ENCODE measurements around the gene PLAGL1.

The PLAGL1 gene

DNA sequence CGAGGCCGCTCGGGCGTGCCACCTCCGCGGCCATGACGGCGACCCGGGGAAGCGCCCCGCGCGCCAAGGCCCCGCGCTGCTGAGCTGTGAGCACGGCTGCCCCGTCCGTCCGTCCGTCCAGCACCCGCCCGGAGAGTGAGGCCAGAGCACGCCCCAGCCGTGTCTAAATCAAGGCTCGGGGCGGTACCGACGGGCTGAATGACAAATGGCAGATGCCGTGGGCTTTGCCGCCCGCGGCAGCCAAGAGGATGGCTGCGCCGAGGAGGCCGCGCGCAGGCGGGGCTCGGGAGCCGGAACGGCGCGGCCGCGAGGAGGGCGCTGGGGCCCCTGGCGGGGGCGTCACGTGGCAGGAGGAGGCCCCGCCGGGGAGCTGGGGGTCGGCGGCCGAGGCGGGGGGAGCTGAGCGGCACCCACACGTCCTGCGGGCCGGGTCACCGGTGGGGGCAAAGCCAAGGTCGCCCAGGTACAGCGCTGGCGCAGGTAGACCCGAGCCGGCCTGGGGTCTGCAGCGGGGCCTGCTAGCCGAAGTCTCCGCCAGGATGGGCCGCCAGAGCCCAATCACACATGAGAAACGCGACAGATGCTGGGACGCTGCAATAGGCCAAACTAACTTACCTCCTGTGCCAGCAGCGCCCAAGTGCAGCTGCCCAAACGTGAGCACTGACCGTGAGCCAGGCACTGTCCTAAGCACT, at the start of gene PLAGL1:
Gene PLAGL1, minus strand, starts transcription at position 140 of the 692 bp plus-strand sequence. CDS start 60,123 bp downstream, outside the sequence.
- H3K27me3 ChIP-seq, result peaks cover 22% of the 10 kb centered on the region
- peak within 1 kb of the TSS; percentile 32 to 36 for H3K4me3 ChIP-seq (ENCODE audit: low read depth in 1 of 2, low read length in 1 of 2)
- peaks cover 9 to 17% of the 10 kb centered on the region in 2 experiments for H3K4me1 ChIP-seq (ENCODE audit: control insufficient read depth in 1 of 2, insufficient read depth in 1 of 2, low read depth in 1 of 2, low read length in 1 of 2)
- no peaks in the 10 kb centered on the region for H3K36me3 ChIP-seq
- H3K9me3 ChIP-seq, result no peaks in the 10 kb centered on the region
- no peak within 1 kb of the TSS for H3K27ac ChIP-seq
- no peak for TF ChIP-seq CTCF (IDR thresholded peaks at IDR 0.05)

- Histone ChIP-seq H3K36me3 (no peaks in the 10 kb centered on the region), H3K4me3 (ENCODE audit: low read depth in 1 of 2, low read length in 1 of 2) (no peak overlapping the region), H3K27me3 (no peaks in the 10 kb centered on the region), H3K27ac (peak overlapping the region; percentile 56), H3K9me3 (no peaks in the 10 kb centered on the region), H3K4me1 (ENCODE audit: control insufficient read depth in 1 of 2, insufficient read depth in 1 of 2, low read depth in 1 of 2, low read length in 1 of 2) (peaks cover 12 to 22% of the 10 kb centered on the region in 2 experiments)
- no peak for TF ChIP-seq CTCF (IDR thresholded peaks at IDR 0.05)
Observed at GRCh38 chr6:144055121-144055931, 47.3 kb upstream of the PLAGL1 start.

DNA sequence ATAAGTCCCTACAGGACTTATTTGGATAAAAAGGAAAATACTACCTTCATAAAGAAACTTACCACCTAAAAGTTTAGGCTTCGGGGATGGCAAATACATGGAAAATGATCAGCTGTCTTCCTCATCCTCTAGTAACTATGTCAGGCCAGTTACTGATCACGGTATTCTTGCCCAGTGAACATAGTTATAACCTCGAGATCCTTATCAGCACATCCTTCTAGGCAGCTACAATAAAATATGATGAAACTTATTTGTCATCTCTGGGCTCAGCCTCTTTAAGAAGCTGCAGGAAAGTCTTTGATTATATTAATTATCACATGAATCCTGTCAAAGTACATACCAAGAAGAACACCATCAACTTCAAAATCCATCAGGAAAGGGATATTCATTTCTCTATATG, 45.5 kb upstream of the PLAGL1 start:
- Histone ChIP-seq H3K27ac (no peak overlapping the region), H3K4me3 (ENCODE audit: low read depth in 1 of 2, low read length in 1 of 2) (no peak overlapping the region), H3K27me3 (no peaks in the 10 kb centered on the region), H3K36me3 (no peaks in the 10 kb centered on the region), H3K9me3 (no peaks in the 10 kb centered on the region), H3K4me1 (ENCODE audit: control insufficient read depth in 1 of 2, insufficient read depth in 1 of 2, low read depth in 1 of 2, low read length in 1 of 2) (peaks cover 12 to 22% of the 10 kb centered on the region in 2 experiments)
- TF ChIP-seq CTCF (IDR thresholded peaks at IDR 0.05), result no peak

DNA sequence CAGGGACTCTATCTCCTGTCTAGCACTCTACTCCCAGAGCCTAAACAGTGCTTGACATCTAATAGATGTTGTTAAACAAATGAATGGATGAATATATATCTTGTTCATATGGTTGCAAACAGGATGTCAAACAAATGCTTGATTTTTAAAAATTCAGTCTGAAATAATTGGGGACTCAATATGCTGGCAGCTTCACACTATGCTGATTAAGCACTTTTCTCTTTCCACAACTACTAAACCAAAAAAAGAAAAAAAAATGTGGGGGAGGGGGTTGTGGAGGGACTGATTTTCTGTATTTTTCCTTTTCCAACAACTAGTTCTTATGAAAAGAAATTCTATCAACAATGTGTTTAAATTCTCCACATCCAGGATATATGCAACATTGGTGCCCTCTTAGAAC, 44.4 kb upstream of the PLAGL1 start:
- Histone ChIP-seq H3K36me3 (no peaks in the 10 kb centered on the region), H3K9me3 (no peaks in the 10 kb centered on the region), H3K27ac (no peak overlapping the region), H3K4me3 (ENCODE audit: low read depth in 1 of 2, low read length in 1 of 2) (no peak overlapping the region), H3K27me3 (no peaks in the 10 kb centered on the region), H3K4me1 (ENCODE audit: control insufficient read depth in 1 of 2, insufficient read depth in 1 of 2, low read depth in 1 of 2, low read length in 1 of 2) (peaks cover 12 to 22% of the 10 kb centered on the region in 2 experiments)
- TF ChIP-seq CTCF (IDR thresholded peaks at IDR 0.05), result no peak

DNA sequence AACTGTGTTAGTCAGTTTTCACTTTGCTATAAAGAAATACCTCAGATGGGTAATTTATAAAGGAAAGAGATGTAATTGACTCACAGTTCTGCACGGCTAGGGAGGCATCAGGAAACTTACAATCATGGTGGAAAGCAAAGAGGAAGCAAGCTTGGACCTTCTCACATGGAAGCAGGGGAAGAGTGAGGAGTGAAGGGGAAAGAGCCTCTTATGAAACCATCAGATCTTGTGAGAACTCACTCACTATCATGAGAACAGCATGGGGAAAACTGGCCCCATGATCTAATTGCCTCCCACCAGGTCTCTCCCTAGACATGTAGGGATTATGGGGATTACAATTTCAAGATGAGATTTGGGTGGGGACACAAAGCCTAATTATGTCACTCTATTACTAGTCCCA, 41.3 kb upstream of the PLAGL1 start:
- Histone ChIP-seq H3K36me3 (no peaks in the 10 kb centered on the region), H3K9me3 (no peaks in the 10 kb centered on the region), H3K27ac (peak overlapping the region; percentile 47), H3K4me1 (ENCODE audit: control insufficient read depth in 1 of 2, insufficient read depth in 1 of 2, low read depth in 1 of 2, low read length in 1 of 2) (peaks cover 0 to 7% of the 10 kb centered on the region in 2 experiments), H3K4me3 (ENCODE audit: low read depth in 1 of 2, low read length in 1 of 2) (no peak overlapping the region), H3K27me3 (no peaks in the 10 kb centered on the region)
- TF ChIP-seq CTCF (IDR thresholded peaks at IDR 0.05), result no peak
